GM23248 (cell line): ENCODE results near the gene PYCR2. TPM values are rescaled to one million over a fixed set of nuclear protein-coding genes. Genes with fewer than 3 reads are reported as not detected.

Source experiments
- DNase-seq: peaks from one replicate; pipeline ENCODE4 v3.0.0-alpha.2; 2015
- H2AFZ ChIP-seq: fragments of 200-600 bp; sonication (generic); 2 replicates; pipeline ENCODE4 v1.6.1; 2016; ENCODE audit warnings: antibody characterized with exemption
- H3F3A ChIP-seq: fragments of 200-600 bp; sonication (generic); 2 replicates; pipeline ENCODE4 v1.6.1; 2016; ENCODE audit warnings: mild to moderate bottlenecking, antibody characterized with exemption, mixed run types; ENCODE audit not compliant: insufficient read depth
- H3K27ac ChIP-seq: fragments of 200-600 bp; sonication (generic); 2 replicates; pipeline ENCODE4 v1.5.1; 2016; ENCODE audit warnings: mild to moderate bottlenecking
- H3K27me3 ChIP-seq: fragments of 200-600 bp; sonication (generic); replicated peaks from 2 replicates; pipeline ENCODE4 v1.6.1; 2016; ENCODE audit warnings: mild to moderate bottlenecking; ENCODE audit not compliant: insufficient read depth
- H3K36me3 ChIP-seq: fragments of 200-600 bp; sonication (generic); 2 replicates; pipeline ENCODE4 v1.6.1; 2016; ENCODE audit warnings: low read depth, mild to moderate bottlenecking
- H3K4me1 ChIP-seq: fragments of 200-600 bp; sonication (generic); 2 replicates; pipeline ENCODE4 v1.6.1; 2016; ENCODE audit warnings: mild to moderate bottlenecking; ENCODE audit not compliant: insufficient read depth
- H3K4me2 ChIP-seq: fragments of 200-600 bp; sonication (generic); one replicate; pipeline ENCODE4 v1.6.1; 2016; ENCODE audit warnings: mild to moderate bottlenecking; ENCODE audit not compliant: unreplicated experiment
- H3K4me3 ChIP-seq: fragments of 200-600 bp; sonication (generic); 2 replicates; pipeline ENCODE4 v1.5.1; 2016; ENCODE audit warnings: mild to moderate bottlenecking
- H3K79me2 ChIP-seq: fragments of 200-600 bp; sonication (generic); 2 replicates; pipeline ENCODE4 v1.6.1; 2016; ENCODE audit warnings: mild to moderate bottlenecking; ENCODE audit not compliant: insufficient read depth
- H3K9ac ChIP-seq: fragments of 200-600 bp; sonication (generic); 2 replicates; pipeline ENCODE4 v1.6.1; 2016; ENCODE audit warnings: mild to moderate bottlenecking
- H3K9me2 ChIP-seq: fragments of 200-600 bp; sonication (generic); 2 replicates; pipeline ENCODE4 v1.6.1; 2016; ENCODE audit warnings: mixed run types, mild to moderate bottlenecking, moderate library complexity; ENCODE audit not compliant: insufficient read depth
- H3K9me3 ChIP-seq: fragments of 200-600 bp; sonication (generic); one replicate; pipeline ENCODE4 v1.6.1; 2017; ENCODE audit warnings: low read depth
- H4K20me1 ChIP-seq: fragments of 200-600 bp; sonication (generic); 2 replicates; pipeline ENCODE4 v1.6.0; 2016; ENCODE audit not compliant: insufficient read depth
- EZH2 ChIP-seq: fragments of 200-600 bp; sonication (generic); IDR thresholded peaks from 2 replicates; pipeline ENCODE4 v1.6.1; 2018; ENCODE audit warnings: antibody characterized with exemption, mild to moderate bottlenecking; ENCODE audit not compliant: insufficient read depth, poor library complexity, severe bottlenecking
- EZH2phosphoT487 ChIP-seq: fragments of 200-600 bp; sonication (generic); IDR thresholded peaks from 2 replicates; pipeline ENCODE4 v1.6.1; 2018; ENCODE audit warnings: antibody characterized with exemption, moderate library complexity, mild to moderate bottlenecking, low read depth; ENCODE audit not compliant: insufficient read depth
- WGBS, 2 experiments: methylation state at CpG; one replicate each; pipeline ENCODE4 v1.1.6; 2015 to 2017; ENCODE audit warnings: low lambda C conversion rate in 2 of 2, low coverage in 1 of 2; ENCODE audit errors: missing lambda C conversion rate in 2 of 2; 5-methylcytosine and 5-hydroxymethylcytosine counted together
- in situ Hi-C: fragments of 300-500 bp; cut with MboI; formaldehyde crosslinking; loops from 2 replicates; pipeline ENCODE4 v1.15.0; 2020
- polyA plus RNA-seq: library from polyadenylated mRNA; unstranded; fragments of >200 nt; fragmentation: Nextera tagmentation; extraction: Ambion mirVana; gene quantifications from 2 replicates; pipeline ENCODE4 v1.2.1, GENCODE V29; 2016
- total RNA-seq: library from RNA; depleted of rRNA; stranded (reverse); fragments of >200 nt; shearing (Covaris generic); gene quantifications from 2 replicates; pipeline ENCODE4 v1.2.3, GENCODE V29; 2014

Gene PYCR2
- total and polyA plus RNA-seq, 2 experiments from 2014 or later: 55.5 to 59.1 TPM

DNA sequence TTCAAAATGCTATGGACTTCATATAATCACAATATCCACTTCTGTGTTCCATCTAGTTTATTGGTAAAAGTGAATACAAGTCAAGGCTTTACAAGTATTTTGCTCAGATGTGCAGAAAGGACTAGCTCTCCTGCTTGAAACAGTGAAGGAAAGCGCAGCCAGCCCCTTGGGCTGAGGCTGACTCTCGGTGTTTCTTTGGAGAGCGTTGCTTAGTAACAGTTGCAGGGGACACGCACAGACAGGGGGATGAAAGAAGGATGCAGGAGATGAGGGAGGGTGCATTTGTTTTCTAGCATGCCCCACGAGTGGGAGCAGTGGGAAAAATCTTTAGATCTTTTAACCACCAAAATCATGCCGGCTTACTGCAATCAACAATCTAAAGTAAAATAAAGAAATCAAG lies 9.1 kb downstream of the PYCR2 start:
- no peaks in the 10 kb centered on the region for H3K27me3 ChIP-seq
- no peak overlapping the region for H3K9ac ChIP-seq
- no peak overlapping the region for H3K4me3 ChIP-seq
- H2AFZ ChIP-seq: no peak overlapping the region
- H3F3A ChIP-seq: 0 out of 2 replicates have a peak, but pooled peaks cover 12% of the 10 kb centered on the region
- H3K79me2 ChIP-seq: 0 out of 2 replicates have a peak, but pooled peaks cover 14% of the 10 kb centered on the region
- no peak overlapping the region for H3K4me2 ChIP-seq
- no peaks in the 10 kb centered on the region for H4K20me1 ChIP-seq
- H3K9me3 ChIP-seq: no peaks in the 10 kb centered on the region
- H3K9me2 ChIP-seq: no peaks in the 10 kb centered on the region
- peaks cover 7% of the 10 kb centered on the region for H3K4me1 ChIP-seq
- H3K36me3 ChIP-seq: peaks cover 16% of the 10 kb centered on the region; the same call in 1 of the 2 replicates
- 93 to 94% methylated on average over 6 of the region's 6 CpGs for WGBS, 2 experiments
- TF ChIP-seq EZH2phosphoT487: no peak
- TF ChIP-seq EZH2: no peak
- H3K27ac ChIP-seq: no peak overlapping the region
- DNase-seq: no peak
- in situ Hi-C loops: no loop called here

DNA sequence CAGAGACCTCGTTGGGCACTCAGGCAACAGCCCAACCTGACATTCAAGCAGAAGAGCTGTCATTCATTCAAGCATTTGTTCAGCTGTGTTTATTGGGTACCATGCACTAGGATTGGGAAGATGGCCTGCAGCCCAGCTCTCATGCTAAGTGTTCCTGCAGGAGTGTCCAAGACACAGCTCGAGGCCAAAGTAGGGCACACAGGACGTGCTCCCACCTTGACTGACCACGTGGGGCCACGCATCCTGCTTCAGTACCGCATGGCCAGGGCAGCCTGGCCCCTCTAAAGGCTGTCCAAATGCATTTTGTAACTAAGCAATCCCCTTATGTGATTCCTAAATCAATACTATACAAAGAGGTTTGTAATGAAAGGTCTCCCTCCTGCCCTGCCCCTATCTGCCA lies 9.7 kb downstream of the PYCR2 start:
- Histone ChIP-seq H4K20me1 (no peaks in the 10 kb centered on the region), H3F3A (0 out of 2 replicates have a peak, but pooled peaks cover 6% of the 10 kb centered on the region), H3K9me2 (no peaks in the 10 kb centered on the region), H3K27me3 (no peaks in the 10 kb centered on the region), H3K9ac (no peak overlapping the region), H3K36me3 (peaks cover 16% of the 10 kb centered on the region; the same call in 1 of the 2 replicates), H3K4me2 (no peak overlapping the region), H3K4me1 (peaks cover 2% of the 10 kb centered on the region), H3K4me3 (no peak overlapping the region), H3K9me3 (no peaks in the 10 kb centered on the region), H3K27ac (no peak overlapping the region), H3K79me2 (0 out of 2 replicates have a peak, but pooled peaks cover 14% of the 10 kb centered on the region), H2AFZ (no peak overlapping the region)
- TF ChIP-seq EZH2: no peak
- no peak for TF ChIP-seq EZH2phosphoT487
- in situ Hi-C loops: no loop called here
- 89 to 91% methylated on average over 6 of the region's 6 CpGs for WGBS, 2 experiments
- no peak for DNase-seq

DNA sequence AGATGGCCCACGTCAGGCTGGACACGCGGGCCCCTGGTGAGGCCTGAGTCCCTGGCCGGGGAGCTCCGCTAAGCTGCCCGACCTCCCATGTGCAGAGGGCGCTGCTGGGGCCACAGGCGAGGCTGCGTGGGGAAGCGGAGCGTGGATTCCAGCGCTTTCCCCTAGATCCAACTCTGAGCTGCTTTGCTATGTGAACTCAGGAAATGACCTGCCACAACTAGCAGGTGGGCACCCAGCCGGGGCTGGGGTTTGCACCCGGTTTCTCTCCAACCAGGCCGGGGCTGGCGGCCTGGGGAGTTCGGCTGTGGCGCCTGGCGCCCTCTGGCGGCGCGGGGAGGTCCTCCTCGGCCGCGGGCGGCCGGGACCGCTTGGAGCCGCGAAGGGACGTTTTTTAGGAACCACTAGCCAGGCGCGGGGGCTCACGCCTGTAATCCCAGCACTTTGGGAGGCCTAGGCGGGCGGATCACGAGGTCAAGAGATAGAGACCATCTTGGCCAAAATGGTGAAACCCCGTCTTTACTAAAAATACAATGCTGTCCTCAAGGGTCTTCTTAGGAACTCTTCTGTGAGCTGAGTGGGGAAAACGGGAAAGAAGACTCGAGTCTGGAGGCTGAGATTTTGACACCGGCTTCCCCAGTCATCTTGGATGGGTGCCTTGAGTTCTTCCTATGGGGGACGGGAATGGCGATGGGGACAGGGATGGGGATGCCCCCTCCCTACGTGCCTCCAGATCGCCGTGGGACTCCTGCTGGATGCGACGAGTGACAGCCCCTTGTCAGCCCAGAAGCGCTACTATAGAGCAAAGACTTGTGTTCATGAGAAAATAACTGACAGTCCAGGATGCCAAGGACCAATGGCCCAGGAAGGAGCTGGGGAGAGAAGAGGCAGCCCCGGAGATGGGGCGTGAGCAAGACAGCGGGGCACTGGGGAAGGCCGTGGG lies 12.6 kb downstream of the PYCR2 start:
- Histone ChIP-seq H3K79me2 (no peaks in the 10 kb centered on the region), H3K4me1 (no peaks in the 10 kb centered on the region), H3K9ac (peak overlapping the region; percentile 21; the same call in 1 of the 2 replicates), H3K36me3 (no peaks in the 10 kb centered on the region), H3K4me2 (peak overlapping the region; percentile 56), H3K9me2 (no peaks in the 10 kb centered on the region), H2AFZ (peak overlapping the region; percentile 69), H3K27ac (no peak overlapping the region), H3F3A (no peaks in the 10 kb centered on the region), H3K27me3 (no peaks in the 10 kb centered on the region), H4K20me1 (no peaks in the 10 kb centered on the region), H3K4me3 (no peak overlapping the region), H3K9me3 (no peaks in the 10 kb centered on the region)
- DNase-seq: peak; percentile 77
- in situ Hi-C loops: no loop called here
- WGBS, 2 experiments: 35 to 57% methylated on average over 29 to 53 of the region's 53 CpGs
- TF ChIP-seq EZH2 (no peak), EZH2phosphoT487 (no peak)

DNA sequence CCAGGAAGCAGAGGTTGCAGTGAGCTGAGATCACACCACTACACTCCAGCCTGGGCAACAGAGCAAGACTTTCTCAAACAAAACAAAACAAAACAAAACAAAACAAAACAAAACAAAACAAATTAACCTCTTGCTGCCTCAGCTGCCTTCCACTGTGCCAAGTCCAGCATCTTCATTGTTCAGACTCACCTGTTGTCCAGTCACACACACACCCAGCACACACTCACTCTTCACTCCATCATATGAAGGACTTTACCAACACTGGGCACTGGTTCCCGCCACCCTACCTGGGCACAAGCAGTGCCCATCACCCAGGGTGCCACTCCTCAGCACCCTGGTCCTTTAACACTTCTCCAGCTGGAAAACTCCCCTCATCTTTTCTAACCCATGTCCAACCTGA lies 14.6 kb downstream of the PYCR2 start:
- no peaks in the 10 kb centered on the region for H3K4me1 ChIP-seq
- no peak overlapping the region for H3K9ac ChIP-seq
- H2AFZ ChIP-seq: no peak overlapping the region
- H3K9me2 ChIP-seq: no peaks in the 10 kb centered on the region
- H3K4me2 ChIP-seq: no peak overlapping the region
- no peaks in the 10 kb centered on the region for H3K79me2 ChIP-seq
- H3K9me3 ChIP-seq: no peaks in the 10 kb centered on the region
- no peak for TF ChIP-seq EZH2phosphoT487
- TF ChIP-seq EZH2: no peak
- 93 to 100% methylated on average over 1 of the region's 1 CpG for WGBS, 2 experiments
- DNase-seq: no peak
- no peaks in the 10 kb centered on the region for H3K36me3 ChIP-seq
- in situ Hi-C loops: no loop called here
- H4K20me1 ChIP-seq: no peaks in the 10 kb centered on the region
- no peaks in the 10 kb centered on the region for H3K27me3 ChIP-seq
- no peaks in the 10 kb centered on the region for H3F3A ChIP-seq
- H3K4me3 ChIP-seq: no peak overlapping the region
- H3K27ac ChIP-seq: no peak overlapping the region
